GM23338 (cell line): ENCODE data around the gene SVOPL. TPM values are rescaled to one million over a fixed set of nuclear protein-coding genes. Genes with fewer than 3 reads are reported as not detected.

Source experiments
- ATAC-seq: fragments of 200-7000 bp; cut with Tn5 transposase; 3 replicates; pipeline ENCODE4 v1.9.1; 2020
- DNase-seq: peaks from one replicate; pipeline ENCODE4 v3.0.0-alpha.2; 2015; ENCODE audit warnings: low spot score
- H2AFZ ChIP-seq: fragments of 200-600 bp; sonication (generic); 2 replicates; pipeline ENCODE4 v1.8.0; 2016; ENCODE audit warnings: antibody characterized with exemption, mild to moderate bottlenecking, moderate library complexity
- H3F3A ChIP-seq: fragments of 200-600 bp; sonication (generic); replicated peaks from 2 replicates; pipeline ENCODE4 v1.8.0; 2017; ENCODE audit warnings: antibody characterized with exemption, mixed run types, low read depth
- H3K27ac ChIP-seq: fragments of 200-600 bp; sonication (generic); 2 replicates; pipeline ENCODE4 v1.6.1; 2016; ENCODE audit warnings: low read depth
- H3K27me3 ChIP-seq: fragments of 200-600 bp; sonication (generic); 2 replicates; pipeline ENCODE4 v1.8.0; 2016; ENCODE audit warnings: mild to moderate bottlenecking, mixed run types, moderate library complexity; ENCODE audit not compliant: insufficient read depth
- H3K36me3 ChIP-seq: fragments of 200-600 bp; sonication (generic); 2 replicates; pipeline ENCODE4 v1.8.0; 2016; ENCODE audit warnings: mild to moderate bottlenecking; ENCODE audit not compliant: insufficient read depth
- H3K4me1 ChIP-seq: fragments of 200-600 bp; sonication (generic); 2 replicates; pipeline ENCODE4 v1.8.0; 2016; ENCODE audit warnings: mild to moderate bottlenecking, moderate library complexity; ENCODE audit not compliant: insufficient read depth
- H3K4me2 ChIP-seq: fragments of 200-600 bp; sonication (generic); 2 replicates; pipeline ENCODE4 v1.7.1; 2017; ENCODE audit warnings: mixed run types
- H3K4me3 ChIP-seq: fragments of 200-600 bp; sonication (generic); 2 replicates; pipeline ENCODE4 v1.6.1; 2016; ENCODE audit warnings: mixed run types
- H3K79me2 ChIP-seq: fragments of 200-600 bp; sonication (generic); replicated peaks from 2 replicates; pipeline ENCODE4 v1.8.0; 2017; ENCODE audit warnings: mild to moderate bottlenecking; ENCODE audit not compliant: insufficient read depth
- H3K9me2 ChIP-seq: fragments of 200-600 bp; sonication (generic); 2 replicates; pipeline ENCODE4 v1.8.0; 2017; ENCODE audit not compliant: insufficient read depth
- H4K20me1 ChIP-seq: fragments of 200-600 bp; sonication (generic); replicated peaks from 2 replicates; pipeline ENCODE4 v1.8.0; 2017; ENCODE audit warnings: mild to moderate bottlenecking; ENCODE audit not compliant: insufficient read depth
- H3K27ac Mint-ChIP-seq: 2 replicates; pipeline ENCODE4 v1.8.0; 2020; ENCODE audit warnings: inconsistent platforms, mild to moderate bottlenecking, moderate library complexity, mixed read lengths
- H3K27me3 Mint-ChIP-seq: 3 replicates; pipeline ENCODE4 v1.8.0; 2022; ENCODE audit warnings: low read depth, mild to moderate bottlenecking, moderate library complexity, mixed read lengths, inconsistent platforms; ENCODE audit not compliant: insufficient read depth, poor library complexity
- H3K36me3 Mint-ChIP-seq: 3 replicates; pipeline ENCODE4 v1.8.0; 2021; ENCODE audit warnings: low read depth, mild to moderate bottlenecking, inconsistent platforms, moderate library complexity, mixed read lengths
- H3K4me1 Mint-ChIP-seq: 3 replicates; pipeline ENCODE4 v1.8.0; 2020; ENCODE audit warnings: mild to moderate bottlenecking, inconsistent platforms, mixed read lengths
- H3K4me3 Mint-ChIP-seq: 3 replicates; pipeline ENCODE4 v1.8.0; 2021; ENCODE audit warnings: moderate library complexity, mild to moderate bottlenecking, inconsistent platforms, mixed read lengths
- H3K9me3 Mint-ChIP-seq: 3 replicates; pipeline ENCODE4 v1.8.0; 2020; ENCODE audit warnings: moderate library complexity, mild to moderate bottlenecking, inconsistent platforms, mixed read lengths
- CREB1 ChIP-seq: fragments of 250-450 bp; sonication (Bioruptor Pico); IDR thresholded peaks from 2 replicates; pipeline ENCODE4 v1.5.0; 2020; ENCODE audit warnings: low read depth, mild to moderate bottlenecking, moderate library complexity
- EZH2phosphoT487 ChIP-seq: fragments of 200-600 bp; sonication (generic); IDR thresholded peaks from one replicate; pipeline ENCODE4 v1.8.1; 2018; ENCODE audit warnings: antibody characterized with exemption; ENCODE audit not compliant: unreplicated experiment
- POLR2AphosphoS5 ChIP-seq: IDR thresholded peaks from 2 replicates; pipeline ENCODE4 v1.6.1; 2016; ENCODE audit warnings: antibody characterized with exemption, low read depth
- STAT1 ChIP-seq: IDR thresholded peaks from one replicate; pipeline ENCODE4 v1.6.1; 2016; ENCODE audit warnings: antibody characterized with exemption; ENCODE audit not compliant: unreplicated experiment
- ZNF331 ChIP-seq: fragments of 250-450 bp; sonication (Bioruptor Pico); IDR thresholded peaks from 2 replicates; pipeline ENCODE4 v1.5.0; 2020; ENCODE audit warnings: low read depth, mild to moderate bottlenecking, moderate library complexity
- ZNF462 ChIP-seq: fragments of 250-450 bp; sonication (Bioruptor Pico); IDR thresholded peaks from 2 replicates; pipeline ENCODE4 v1.5.0; 2020; ENCODE audit warnings: mild to moderate bottlenecking, moderate library complexity
- polyA plus RNA-seq: library from polyadenylated mRNA; unstranded; fragments of >200 nt; fragmentation: Nextera tagmentation; extraction: Ambion mirVana; gene quantifications from 2 replicates; pipeline ENCODE4 v1.2.1, GENCODE V29; 2016
- total RNA-seq: library from RNA; depleted of rRNA; stranded (reverse); fragments of >200 nt; shearing (Covaris generic); gene quantifications from 2 replicates; pipeline ENCODE4 v1.2.3, GENCODE V29; 2014
- TF ChIP-seq, protein P1 (sequence below), 2 experiments: fragments of 200-600 bp in 1 of 2; sonication (generic) in 1 of 2; conservative IDR thresholded peaks; 2 replicates each; pipeline versions ENCODE4 v1.5.1 to v1.6.1; 2016 to 2017; ENCODE audit warnings: antibody characterized with exemption in 2 of 2, low read depth in 2 of 2, mild to moderate bottlenecking in 2 of 2, moderate library complexity in 1 of 2

SVOPL gene
- total and polyA plus RNA-seq, 2 experiments from 2014 or later, result 1.4 to 2.1 TPM

DNA sequence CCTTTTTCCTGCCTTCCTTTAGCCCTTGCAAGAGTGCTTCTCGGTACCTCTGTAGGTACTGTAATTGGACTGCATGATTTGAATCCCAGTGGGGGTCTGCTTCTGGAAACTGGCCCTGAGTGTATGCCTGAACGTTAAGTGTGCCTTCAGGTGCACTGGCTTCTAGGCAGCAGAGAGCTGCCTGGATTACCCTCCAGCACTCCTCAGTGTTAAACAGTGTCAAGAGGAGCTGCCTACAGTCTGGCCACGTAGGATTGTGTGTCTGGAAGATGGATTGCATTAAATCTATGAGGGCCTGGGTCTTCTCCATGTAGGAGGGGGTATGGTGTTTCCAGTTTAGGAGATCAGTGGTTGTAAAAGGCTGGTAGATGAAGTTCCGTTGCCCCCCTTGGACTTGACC, 137.4 kb downstream of the SVOPL start (continued):
- TF ChIP-seq ZNF462 (CRISPR knock-in tag), result no peak
- TF ChIP-seq STAT1, result no peak
- TF ChIP-seq ZNF331, result no peak
- TF ChIP-seq, protein P1, sequence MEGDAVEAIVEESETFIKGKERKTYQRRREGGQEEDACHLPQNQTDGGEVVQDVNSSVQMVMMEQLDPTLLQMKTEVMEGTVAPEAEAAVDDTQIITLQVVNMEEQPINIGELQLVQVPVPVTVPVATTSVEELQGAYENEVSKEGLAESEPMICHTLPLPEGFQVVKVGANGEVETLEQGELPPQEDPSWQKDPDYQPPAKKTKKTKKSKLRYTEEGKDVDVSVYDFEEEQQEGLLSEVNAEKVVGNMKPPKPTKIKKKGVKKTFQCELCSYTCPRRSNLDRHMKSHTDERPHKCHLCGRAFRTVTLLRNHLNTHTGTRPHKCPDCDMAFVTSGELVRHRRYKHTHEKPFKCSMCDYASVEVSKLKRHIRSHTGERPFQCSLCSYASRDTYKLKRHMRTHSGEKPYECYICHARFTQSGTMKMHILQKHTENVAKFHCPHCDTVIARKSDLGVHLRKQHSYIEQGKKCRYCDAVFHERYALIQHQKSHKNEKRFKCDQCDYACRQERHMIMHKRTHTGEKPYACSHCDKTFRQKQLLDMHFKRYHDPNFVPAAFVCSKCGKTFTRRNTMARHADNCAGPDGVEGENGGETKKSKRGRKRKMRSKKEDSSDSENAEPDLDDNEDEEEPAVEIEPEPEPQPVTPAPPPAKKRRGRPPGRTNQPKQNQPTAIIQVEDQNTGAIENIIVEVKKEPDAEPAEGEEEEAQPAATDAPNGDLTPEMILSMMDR (conservative IDR thresholded peaks at IDR 0.05; ENCODE audit: low read depth in 2 of 2), result no peak

DNA sequence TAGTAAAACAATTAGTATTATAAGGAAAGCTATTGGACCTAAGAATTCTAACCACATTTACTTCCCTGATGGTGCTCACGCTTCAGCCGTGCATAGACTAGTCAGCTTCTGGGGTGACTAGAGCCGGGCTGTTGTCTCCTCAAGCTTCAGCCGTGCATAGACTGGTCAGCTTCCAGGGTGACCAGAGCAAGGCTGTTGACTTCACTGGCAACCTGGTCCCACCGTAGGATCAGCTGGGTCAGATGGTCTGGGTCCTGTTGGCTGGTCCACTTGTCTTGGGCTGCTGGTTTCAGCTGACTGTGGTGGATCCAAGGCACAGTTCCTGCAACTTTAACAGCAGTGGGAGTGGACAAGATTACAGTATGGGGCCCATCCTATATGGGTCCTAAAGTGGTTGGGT, 141.7 kb downstream of the SVOPL start:
- no peak for DNase-seq
- Histone ChIP-seq H3K4me3 (no peak overlapping the region), H3K36me3 (peaks cover 97% of the 10 kb centered on the region), H3K27me3 (no peaks in the 10 kb centered on the region), H3K79me2 (peaks cover 55% of the 10 kb centered on the region), H2AFZ (no peak overlapping the region), H3K27ac (no peak overlapping the region), H3F3A (0 out of 2 replicates have a peak, but pooled peaks cover 3% of the 10 kb centered on the region), H3K9me2 (peaks cover 4% of the 10 kb centered on the region; the same call in 1 of the 2 replicates), H3K4me2 (no peak overlapping the region), H4K20me1 (peaks cover 4% of the 10 kb centered on the region; the same call in 1 of the 2 replicates), H3K4me1 (no peaks in the 10 kb centered on the region)
- no peaks in the 10 kb centered on the region for H3K4me1 Mint-ChIP-seq
- H3K9me3 Mint-ChIP-seq, result peaks cover 71% of the 10 kb centered on the region
- H3K27ac Mint-ChIP-seq, result no peak overlapping the region
- H3K36me3 Mint-ChIP-seq, result peaks cover 100% of the 10 kb centered on the region
- ATAC-seq, result no peak
- H3K27me3 Mint-ChIP-seq, result peaks cover 9% of the 10 kb centered on the region
- H3K4me3 Mint-ChIP-seq, result no peak overlapping the region
- TF ChIP-seq POLR2AphosphoS5, result no peak
- TF ChIP-seq EZH2phosphoT487, result no peak
- no peak for TF ChIP-seq ZNF462 (CRISPR knock-in tag)
- no peak for TF ChIP-seq CREB1 (CRISPR knock-in tag)
